Neural crest cell (in vitro differentiated cells): ENCODE measurements around the gene MAPT. TPM values are rescaled to one million over a fixed set of nuclear protein-coding genes. Genes with fewer than 3 reads are reported as not detected.
A peak's percentile ranks its signal among the peaks of the same experiment; 100 is the strongest.

Source experiments
- DNase-seq: peaks from one replicate; pipeline ENCODE4 v3.0.0; 2021; ENCODE audit warnings: low read depth, mixed read lengths, low spot score
- H3K27ac Mint-ChIP-seq: one replicate; pipeline ENCODE4 v1.8.0; 2021; ENCODE audit warnings: mild to moderate bottlenecking, mixed read lengths; ENCODE audit not compliant: unreplicated experiment
- H3K27me3 Mint-ChIP-seq: 2 replicates; pipeline ENCODE4 v1.8.0; 2021; ENCODE audit warnings: low read depth, mild to moderate bottlenecking, mixed read lengths
- H3K36me3 Mint-ChIP-seq: 2 replicates; pipeline ENCODE4 v1.8.0; 2021; ENCODE audit warnings: low read depth, mild to moderate bottlenecking, mixed read lengths
- H3K4me1 Mint-ChIP-seq: 2 replicates; pipeline ENCODE4 v1.8.0; 2021; ENCODE audit warnings: mixed read lengths
- H3K4me3 Mint-ChIP-seq: one replicate; pipeline ENCODE4 v1.8.0; 2021; ENCODE audit warnings: mild to moderate bottlenecking, mixed read lengths
- H3K9me3 Mint-ChIP-seq: 2 replicates; pipeline ENCODE4 v1.8.0; 2021; ENCODE audit warnings: mixed read lengths
- CTCF ChIP-seq: fragments of 200-600 bp; sonication (generic); conservative IDR thresholded peaks from 2 replicates; pipeline ENCODE4 v1.5.0; 2021; ENCODE audit warnings: antibody characterized with exemption, mild to moderate bottlenecking
- total RNA-seq: library from RNA; stranded (reverse); gene quantifications from 2 replicates; pipeline ENCODE4 v1.2.1, GENCODE V29; 2021

The MAPT gene
- total RNA-seq, 1 donor from 2014 or later: 9.5 TPM

GRCh38 chr17:46039592-46040186, 145.3 kb downstream of the MAPT start:
- H3K27ac Mint-ChIP-seq: no peak overlapping the region
- DNase-seq: no peak
- H3K27me3 Mint-ChIP-seq: no peaks in the 10 kb centered on the region
- H3K9me3 Mint-ChIP-seq: no peaks in the 10 kb centered on the region
- H3K4me3 Mint-ChIP-seq: no peak overlapping the region
- H3K4me1 Mint-ChIP-seq: peaks cover 18% of the 10 kb centered on the region
- peaks cover 10% of the 10 kb centered on the region for H3K36me3 Mint-ChIP-seq
- TF ChIP-seq CTCF: no peak

GRCh38 chr17:46042246-46042645, 147.9 kb downstream of the MAPT start:
- no peaks in the 10 kb centered on the region for H3K27me3 Mint-ChIP-seq
- peaks cover 9% of the 10 kb centered on the region for H3K36me3 Mint-ChIP-seq
- H3K4me3 Mint-ChIP-seq: no peak overlapping the region
- no peaks in the 10 kb centered on the region for H3K9me3 Mint-ChIP-seq
- H3K4me1 Mint-ChIP-seq: peaks cover 28% of the 10 kb centered on the region
- H3K27ac Mint-ChIP-seq: no peak overlapping the region
- no peak for DNase-seq
- TF ChIP-seq CTCF: no peak

DNA sequence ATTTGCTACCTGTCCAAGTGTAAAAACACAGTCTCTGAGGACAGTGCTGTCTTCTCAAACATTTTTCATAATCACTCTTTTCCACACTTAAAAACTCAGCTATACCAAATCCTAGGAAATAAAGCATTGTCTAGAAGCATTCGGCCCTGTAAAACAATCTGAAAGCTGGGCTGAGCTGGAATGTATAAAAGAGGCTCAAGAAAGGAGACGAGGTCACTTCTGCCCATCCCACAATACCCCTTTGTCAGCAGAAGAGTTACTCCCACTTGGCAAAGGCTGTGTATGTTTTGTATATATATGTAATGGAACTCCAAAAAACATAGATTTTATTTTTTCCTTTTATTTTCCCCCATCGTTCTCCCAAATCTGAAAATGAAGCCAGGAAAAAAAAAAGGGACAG, 148.6 kb downstream of the MAPT start:
- H3K27me3 Mint-ChIP-seq: no peaks in the 10 kb centered on the region
- H3K36me3 Mint-ChIP-seq: peaks cover 8% of the 10 kb centered on the region
- no peak overlapping the region for H3K27ac Mint-ChIP-seq
- TF ChIP-seq CTCF: no peak
- peaks cover 28% of the 10 kb centered on the region for H3K4me1 Mint-ChIP-seq
- H3K4me3 Mint-ChIP-seq: peak overlapping the region; percentile 35
- no peak for DNase-seq
- H3K9me3 Mint-ChIP-seq: no peaks in the 10 kb centered on the region

DNA sequence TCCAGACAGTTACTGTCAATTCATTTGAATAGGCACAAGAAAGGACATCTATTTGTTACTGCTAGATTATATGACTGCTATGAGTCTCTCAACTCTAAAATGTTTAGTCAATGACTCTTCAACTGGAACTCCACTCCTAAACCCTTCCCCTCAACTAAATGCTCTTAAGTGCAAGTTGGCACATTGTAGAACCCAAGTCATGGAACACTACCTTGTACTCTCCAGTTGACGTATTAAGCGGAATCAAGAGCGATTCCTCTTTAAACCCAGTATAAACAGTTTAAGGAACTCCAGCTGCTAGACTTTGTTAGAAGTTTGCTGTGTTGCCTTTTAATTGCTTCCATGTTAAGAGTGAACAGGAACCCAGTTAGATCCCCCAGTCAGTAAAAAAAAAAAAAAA, 149.3 kb downstream of the MAPT start:
- TF ChIP-seq CTCF: no peak
- Mint-ChIP-seq H3K4me3 (no peak overlapping the region), H3K36me3 (peaks cover 3% of the 10 kb centered on the region), H3K9me3 (no peaks in the 10 kb centered on the region), H3K27ac (no peak overlapping the region), H3K4me1 (peaks cover 28% of the 10 kb centered on the region), H3K27me3 (no peaks in the 10 kb centered on the region)
- no peak for DNase-seq

- no peaks in the 10 kb centered on the region for H3K9me3 Mint-ChIP-seq
- DNase-seq: peak; percentile 48
- no peak overlapping the region for H3K4me3 Mint-ChIP-seq
- peaks cover 4% of the 10 kb centered on the region for H3K36me3 Mint-ChIP-seq
- peaks cover 28% of the 10 kb centered on the region for H3K4me1 Mint-ChIP-seq
- H3K27ac Mint-ChIP-seq: no peak overlapping the region
- no peaks in the 10 kb centered on the region for H3K27me3 Mint-ChIP-seq
- TF ChIP-seq CTCF: peak; percentile 82
Observed at GRCh38 chr17:46044286-46044928, 150.1 kb downstream of the MAPT start.
